Measurements from ENCODE around the gene PRKRA.

DNA sequence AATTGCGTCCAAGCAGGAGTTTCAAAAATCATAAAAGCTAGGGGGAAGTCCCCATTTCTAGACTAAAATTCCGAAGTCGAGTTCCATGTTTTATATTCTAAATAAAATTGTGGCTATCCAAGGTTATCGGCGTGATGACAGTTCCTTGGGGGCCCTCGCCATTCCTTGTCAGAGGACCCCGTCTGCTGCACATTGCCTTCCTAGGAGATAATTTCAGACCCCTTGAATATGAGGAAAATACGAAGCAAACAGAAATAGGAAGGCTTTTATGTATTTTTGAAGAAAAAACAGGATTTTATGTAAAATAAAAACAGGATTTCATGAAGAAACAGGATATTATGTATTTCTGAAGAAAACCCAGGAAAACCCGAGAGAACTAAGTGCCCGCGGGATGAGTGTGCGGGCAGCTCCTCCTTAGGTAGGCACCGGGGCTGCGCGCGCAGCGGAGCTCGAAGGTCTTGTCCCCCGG, 28.8 kb upstream of the PRKRA start:
- no peak for TF ChIP-seq POLR2A (IDR thresholded peaks at IDR 0.05; ENCODE audit: low read depth, low read length)
- no peak for TF ChIP-seq TAF1 (IDR thresholded peaks at IDR 0.05; ENCODE audit: low read depth, low read length)
